T47D (cell line): Measurements from ENCODE around the gene MSANTD1.
A peak's percentile ranks its signal among the peaks of the same experiment; 100 is the strongest.

Experiments used
- DNase-seq, 2 experiments: peaks; one replicate each; pipeline versions ENCODE4 v3.0.0 to v3.0.0-alpha.2; 2011 to 2012; ENCODE audit warnings: low read depth in 1 of 2, low spot score in 1 of 2
- JUND ChIP-seq: IDR thresholded peaks from 2 replicates; pipeline ENCODE4 v1.6.1; 2012; ENCODE audit warnings: low read depth
- in situ Hi-C: cut with HindIII; loops from 2 replicates; pipeline ENCODE4 v1.10.0; 2016; ENCODE audit warnings: low sequenced_read_pairs, low pct_unique_long_range_greater_than_20kb

The MSANTD1 gene

DNA sequence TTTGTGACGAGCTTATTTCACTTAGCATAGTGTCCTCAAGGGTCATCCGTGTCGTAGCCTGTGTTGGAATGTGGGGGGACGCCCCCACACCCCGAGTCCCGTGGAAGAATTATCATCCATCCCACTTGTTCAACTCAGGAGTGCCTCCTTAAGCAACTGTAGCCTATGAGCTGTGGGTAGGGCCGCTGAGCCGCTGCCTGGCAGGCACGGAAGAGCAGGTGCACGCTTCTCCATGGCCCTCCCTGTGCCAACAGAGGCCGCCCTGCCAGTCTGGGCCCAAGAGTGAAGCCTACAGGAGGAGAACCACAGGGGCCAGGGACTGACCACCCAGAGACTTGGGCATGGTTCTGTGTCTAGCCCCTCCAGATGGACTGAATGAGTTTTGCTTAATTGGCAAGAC lies 41.5 kb downstream of the MSANTD1 start:
- TF ChIP-seq JUND: no peak
- DNase-seq: no peak
- in situ Hi-C loops: no loop called here

DNA sequence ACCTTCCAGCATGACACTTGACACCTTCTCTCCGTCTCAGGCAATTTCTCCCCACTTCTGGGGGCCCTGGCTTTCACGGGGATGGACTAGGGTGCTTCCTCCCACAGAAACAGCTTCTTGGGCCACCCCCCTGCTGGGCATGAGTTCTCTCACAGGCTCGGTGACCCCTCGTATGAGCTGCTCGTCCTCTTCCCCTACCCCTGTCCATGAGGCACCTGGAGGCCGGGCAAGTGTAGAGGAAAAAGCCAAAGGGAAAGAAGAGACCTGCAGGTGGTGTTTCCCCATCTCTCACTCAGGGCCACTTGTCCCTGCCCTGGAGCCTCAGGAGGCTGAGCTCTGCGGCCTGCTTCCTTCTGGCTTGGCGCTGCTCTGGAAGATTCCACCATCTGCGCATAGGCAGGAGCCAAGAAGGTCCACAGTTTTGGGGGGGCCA lies 41.9 kb downstream of the MSANTD1 start:
- in situ Hi-C loops: no loop called here
- TF ChIP-seq JUND: no peak
- no peak for DNase-seq

DNA sequence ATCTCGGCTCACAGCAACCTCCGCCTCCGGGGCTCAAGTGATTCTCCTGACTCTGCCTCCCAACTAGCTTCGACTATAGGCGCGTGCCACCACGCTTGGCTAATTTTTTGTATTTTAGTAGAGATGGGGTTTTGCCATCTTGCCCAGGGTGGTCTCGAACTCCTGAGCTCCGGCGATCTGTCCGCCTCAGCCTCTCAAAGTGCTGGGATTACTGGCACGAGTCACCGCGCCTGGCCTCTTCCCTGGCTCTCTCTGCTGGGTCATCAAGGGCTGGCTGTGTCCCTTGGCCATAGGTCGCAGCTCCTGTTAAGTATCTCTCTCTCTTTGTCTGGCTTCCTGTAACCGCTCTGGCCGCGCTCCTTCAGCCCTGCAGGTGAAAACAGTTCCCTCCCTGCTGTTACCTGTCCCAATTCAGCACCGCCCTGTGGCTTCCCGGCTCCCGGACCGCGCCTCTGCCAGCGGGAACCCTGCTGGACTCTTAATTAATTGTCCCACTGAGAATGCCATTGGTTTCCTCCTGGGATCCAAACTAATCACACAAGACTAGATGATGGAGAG lies 42.5 kb downstream of the MSANTD1 start:
- TF ChIP-seq JUND: no peak
- in situ Hi-C loops: no loop called here
- DNase-seq: peak; percentile 68 to 76

DNA sequence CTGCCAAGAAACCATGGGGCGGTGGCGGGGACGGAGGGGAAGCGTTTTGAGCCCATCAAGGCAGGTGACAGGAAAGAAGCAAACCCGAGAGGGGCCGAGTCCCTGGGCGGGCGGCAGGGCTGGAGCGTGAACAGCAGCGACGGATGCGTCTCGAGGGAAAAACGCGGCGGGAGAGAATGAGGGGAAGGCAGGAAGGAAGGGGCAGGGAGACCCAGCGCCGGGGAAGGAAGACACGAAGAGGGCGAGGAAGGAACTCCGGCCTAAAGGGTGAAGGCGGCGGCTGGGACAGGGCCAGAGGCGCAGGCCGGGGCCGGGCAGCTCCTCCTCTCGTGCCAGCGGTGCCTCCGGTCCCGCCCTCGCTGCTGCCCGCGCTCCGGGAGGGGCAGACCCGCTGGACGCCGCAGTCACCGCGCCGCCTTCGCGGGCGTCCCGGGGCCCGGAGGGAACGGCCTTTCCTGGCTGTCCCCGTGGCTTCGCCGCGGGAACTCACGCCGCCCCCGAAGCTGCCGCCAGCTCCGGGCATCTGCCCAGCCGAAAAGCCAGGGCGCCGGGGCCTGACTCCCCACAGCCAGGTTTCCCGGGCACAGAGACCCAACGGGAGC lies 43.1 kb downstream of the MSANTD1 start:
- peak; percentile 75 to 77 for DNase-seq
- in situ Hi-C loops: no loop called here
- no peak for TF ChIP-seq JUND

DNA sequence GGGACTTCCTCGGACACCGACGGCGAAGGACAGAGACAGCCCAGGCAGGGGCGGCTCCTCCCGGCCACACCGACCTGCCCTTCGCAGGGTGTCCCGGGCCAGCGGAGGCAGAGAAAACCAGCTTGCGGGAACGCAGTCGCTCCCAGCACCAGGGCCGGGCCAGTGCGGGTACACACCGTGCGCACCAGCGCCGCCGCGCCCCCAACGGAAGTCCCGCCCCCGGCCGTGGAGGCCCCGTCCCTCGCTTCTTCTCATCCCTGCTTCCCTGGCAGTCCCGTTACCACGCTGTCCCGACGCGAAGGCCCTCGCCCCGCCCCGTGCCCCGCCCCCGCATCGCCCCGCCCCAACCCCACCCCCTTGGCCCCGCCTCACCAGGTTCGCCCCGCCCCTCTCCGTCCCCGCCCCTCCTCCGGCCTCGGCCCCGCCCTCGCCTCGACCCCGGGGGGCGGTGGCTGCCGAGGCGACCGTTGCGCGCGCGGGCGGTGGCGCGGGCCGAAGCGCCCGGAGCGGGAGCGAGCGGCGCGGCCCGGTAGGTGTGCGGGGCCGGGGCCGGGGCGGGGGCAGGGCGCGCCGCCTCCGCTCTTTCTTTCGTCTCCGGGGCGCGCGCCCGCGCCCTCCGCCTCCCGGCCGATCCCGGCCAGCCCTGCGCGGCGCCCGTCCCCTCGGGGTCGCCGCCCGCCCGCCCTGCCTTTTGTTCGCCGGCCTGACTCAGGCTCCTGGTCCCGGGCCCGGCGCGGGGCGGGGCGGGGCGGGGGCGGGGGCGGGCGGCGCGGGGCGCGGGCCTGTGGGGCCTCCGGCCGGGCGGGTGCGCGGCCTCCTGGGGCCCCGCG lies 43.8 kb downstream of the MSANTD1 start, which contains the start of gene RGS12:
Gene RGS12, plus strand, starts transcription at position 451 of the 830 bp plus-strand sequence. CDS start 23,150 bp downstream, outside the sequence.
- in situ Hi-C loops: no loop called here
- TF ChIP-seq JUND: no peak
- DNase-seq: peak; percentile 96 to 99

DNA sequence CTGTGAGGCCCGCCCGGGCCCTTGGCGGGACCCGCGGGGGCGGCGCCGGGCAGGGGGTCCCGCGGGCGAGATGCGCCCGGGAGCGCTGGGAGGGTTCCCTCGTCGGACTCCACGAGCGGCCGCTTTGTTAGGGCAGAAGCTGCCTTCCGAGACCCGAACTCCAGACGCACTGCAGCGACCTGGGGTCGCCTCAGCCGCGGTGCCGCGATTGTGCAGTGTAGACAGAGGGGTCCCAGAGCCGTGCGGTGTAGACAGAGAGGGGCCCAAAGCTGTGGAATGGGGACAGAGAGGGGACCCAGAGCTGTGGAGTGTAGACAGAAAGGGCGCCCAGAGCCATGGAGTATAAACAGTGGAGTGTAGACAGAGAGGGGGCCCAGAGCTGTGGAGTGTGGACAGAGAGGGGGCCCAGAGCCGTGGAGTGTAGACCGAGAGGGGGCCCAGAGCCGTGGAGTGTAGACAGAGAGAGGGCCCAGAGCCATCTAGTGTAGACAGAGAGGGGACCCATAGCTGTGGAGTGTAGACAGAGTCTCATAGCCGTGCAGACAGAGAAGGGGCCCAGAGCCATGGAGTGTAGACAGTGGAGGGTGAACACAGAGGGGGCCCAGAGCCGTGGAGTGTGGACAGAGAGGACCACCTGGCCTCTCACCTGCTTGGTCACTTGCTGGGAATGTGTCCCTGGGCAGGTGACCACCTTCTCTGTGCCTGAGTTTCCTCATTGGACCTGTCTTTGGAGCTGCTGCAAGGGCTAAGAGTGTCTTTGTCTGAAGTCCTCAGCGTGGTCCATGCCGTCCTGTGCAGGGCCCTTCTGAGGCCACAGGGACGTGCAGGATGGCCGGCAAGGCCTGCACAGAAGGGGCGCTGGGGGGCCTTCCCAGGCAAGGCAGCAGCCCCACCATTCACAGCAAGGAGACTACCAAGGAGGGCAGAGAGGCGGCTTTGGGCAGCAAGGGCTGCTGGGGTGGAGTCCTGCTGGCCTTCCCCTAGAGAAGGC lies 44.7 kb downstream of the MSANTD1 start:
- TF ChIP-seq JUND: no peak
- in situ Hi-C loops: no loop called here
- DNase-seq: peak in 1 of 2 experiments; percentile 13

DNA sequence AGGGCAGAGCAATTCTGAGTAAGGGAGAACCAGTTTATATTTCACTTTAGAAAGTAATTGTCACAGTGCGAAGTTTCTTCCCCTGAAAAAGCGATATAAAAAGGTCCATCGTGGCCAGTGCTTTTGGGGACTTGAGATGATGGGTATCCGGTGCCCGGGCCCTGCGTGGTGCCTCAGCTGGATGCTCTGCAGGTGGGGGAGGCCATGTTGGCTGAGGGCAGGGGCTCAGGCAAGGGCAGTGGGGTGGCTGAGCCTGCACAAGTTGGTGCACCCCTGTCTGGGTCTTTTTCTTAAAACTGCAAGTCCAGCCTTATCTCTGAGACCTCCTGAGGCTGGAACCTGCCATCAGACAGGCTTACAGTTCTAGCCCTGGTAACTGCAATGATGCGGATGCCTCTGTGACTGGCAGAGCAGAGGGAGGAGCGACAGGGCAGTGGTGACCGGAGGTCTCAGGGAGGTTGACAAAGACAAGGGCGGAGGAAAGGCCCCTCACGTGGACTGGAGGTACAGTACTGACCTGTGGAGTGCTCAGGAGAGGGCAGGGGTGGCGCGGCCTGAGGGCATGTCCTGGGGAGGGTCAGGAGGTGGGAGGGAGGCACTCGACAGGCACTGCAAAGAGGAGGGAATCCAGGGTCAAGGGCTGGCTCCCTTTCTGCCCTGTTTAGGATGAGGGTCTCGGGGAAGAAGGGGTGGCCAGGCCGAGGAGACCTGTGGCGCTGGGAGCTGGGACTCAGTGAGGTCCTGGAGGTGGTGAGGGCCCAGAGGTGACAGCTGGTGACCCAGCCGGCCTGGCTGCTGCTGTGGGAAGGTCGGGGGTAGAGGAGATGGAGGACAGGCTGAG lies 45.7 kb downstream of the MSANTD1 start:
- in situ Hi-C loops: no loop called here
- no peak for DNase-seq

DNA sequence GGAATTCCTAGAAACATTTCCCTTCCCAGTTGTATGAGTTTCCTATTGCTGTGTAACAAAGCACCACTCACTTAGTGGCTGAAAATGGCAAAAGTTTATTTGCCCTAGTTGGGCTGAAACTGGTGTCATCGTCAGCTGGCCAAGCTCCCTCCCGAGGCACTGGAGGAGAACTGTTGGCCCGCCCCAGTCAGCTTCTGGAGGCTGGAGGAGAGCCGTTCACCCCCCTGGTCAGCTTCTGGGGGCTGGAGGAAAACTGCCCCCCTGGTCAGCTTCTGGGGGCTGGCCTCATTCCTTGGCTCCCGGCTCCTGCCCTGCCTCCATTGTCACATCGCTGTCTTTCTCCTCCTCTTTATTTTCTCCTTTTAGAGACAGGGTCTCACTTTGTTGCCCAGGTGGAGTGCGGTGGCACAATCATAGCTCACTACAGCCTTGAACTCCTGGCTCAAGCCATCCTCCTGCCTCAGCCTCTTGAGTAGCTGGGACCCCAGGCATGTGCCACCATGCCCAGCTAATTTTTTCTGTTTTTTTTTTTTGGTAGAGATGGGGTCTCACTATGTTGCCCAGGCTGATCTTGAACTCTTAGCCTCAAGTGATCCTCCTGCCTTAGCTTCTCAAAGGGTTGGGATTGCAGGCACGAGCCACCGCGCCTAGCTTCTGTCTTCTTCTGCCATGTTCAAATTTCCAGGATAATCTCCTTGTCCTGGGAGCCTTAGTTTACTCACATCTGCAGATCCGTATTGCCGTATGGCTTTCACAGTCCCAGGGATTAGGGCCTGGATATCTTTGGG lies 47.1 kb downstream of the MSANTD1 start:
- no peak for DNase-seq
- in situ Hi-C loops: no loop called here
- no peak for TF ChIP-seq JUND

More for the DNA sequence above, 45.7 kb downstream of the MSANTD1 start:
- TF ChIP-seq JUND: no peak

DNA sequence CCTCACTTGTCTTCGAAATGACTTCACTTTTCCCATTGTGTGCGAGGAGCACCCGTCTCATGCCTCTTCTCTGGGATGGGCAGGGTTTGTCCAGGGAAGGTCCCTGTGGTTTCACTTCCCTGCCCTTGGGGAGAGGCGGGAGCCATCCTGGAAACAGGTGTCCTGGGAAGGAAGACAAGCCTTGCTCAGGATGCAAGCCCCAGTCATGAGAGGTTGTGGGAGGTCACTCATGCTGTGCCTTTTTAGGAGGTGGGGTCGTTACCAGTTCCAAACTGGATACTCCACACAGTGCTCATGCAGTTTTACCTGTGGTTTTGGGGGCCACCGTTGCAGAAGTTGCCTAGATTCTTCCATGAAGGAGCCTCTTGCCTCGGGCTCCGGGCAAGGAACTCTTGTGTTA lies 47.7 kb downstream of the MSANTD1 start:
- DNase-seq: no peak
- TF ChIP-seq JUND: no peak
- in situ Hi-C loops: no loop called here

DNA sequence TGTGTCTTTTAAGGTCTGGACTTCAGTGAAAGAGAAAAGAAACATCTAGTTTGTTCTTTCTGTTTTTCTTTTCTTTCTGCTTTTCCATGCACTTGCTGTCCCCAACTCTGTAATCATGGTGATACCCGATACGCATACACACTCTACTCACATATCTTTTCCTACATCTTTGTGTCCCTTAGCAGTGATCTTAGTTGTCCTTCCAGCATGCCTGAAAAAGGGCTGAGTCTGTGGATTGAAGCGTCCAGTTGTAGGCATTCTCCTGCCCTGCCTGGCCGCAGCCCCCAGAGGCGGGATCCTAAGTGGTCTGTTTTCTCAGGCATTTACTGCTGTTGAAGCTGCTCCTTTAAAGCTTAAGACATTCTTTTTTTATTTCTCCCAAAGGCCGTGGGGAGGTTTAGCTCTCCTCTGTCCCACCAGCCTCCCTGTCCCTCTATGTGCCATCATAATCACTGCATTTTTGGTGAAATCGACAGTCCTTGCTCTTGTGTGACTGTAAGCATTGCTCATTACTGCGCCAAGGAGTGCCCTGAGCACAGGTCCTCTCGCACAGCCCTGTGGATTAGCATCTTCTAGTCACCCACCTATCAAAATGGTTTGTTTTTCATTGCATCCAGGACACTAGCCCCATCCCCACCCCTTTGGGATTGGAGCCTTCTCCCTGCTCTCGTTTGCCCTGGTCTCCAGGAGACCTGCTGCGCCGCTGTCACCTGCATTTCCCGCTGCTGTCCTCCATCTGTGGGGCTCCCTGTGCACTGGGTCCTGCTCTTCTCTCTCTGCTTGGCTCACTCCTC lies 48.3 kb downstream of the MSANTD1 start:
- no peak for TF ChIP-seq JUND
- no peak for DNase-seq
- in situ Hi-C loops: no loop called here
